HepG2 (cell line): ENCODE results near the gene OPN5. TPM values are rescaled to one million over a fixed set of nuclear protein-coding genes. Genes with fewer than 3 reads are reported as not detected.
A peak's percentile ranks its signal among the peaks of the same experiment; 100 is the strongest.

ENCODE experiments used
- ATAC-seq: fragments of 200-7000 bp; cut with Tn5 transposase; 3 replicates; pipeline ENCODE4 v1.9.1; 2020; ENCODE audit warnings: mild to moderate bottlenecking, moderate library complexity
- BruUV-seq: library from RNA; stranded (reverse); fragments of 400-500 nt; replicated peaks from 2 replicates; lab custom pipeline; 2021; lab: Mats Ljungman, UMichigan
- CTCF ChIA-PET: fragments of 300-600 bp; formaldehyde crosslinking; extraction: SDS; loops from one replicate; lab custom pipeline; 2021; ENCODE audit warnings: low total read pairs, inconsistent platforms, low intra/inter-chr PET ratio; lab: Yijun Ruan, JAX
- POLR2A ChIA-PET: fragments of 350-600 bp; sonication (Branson Sonifier 250); formaldehyde crosslinking; loops from one replicate; lab custom pipeline; 2020; ENCODE audit warnings: antibody characterized with exemption, inconsistent platforms; lab: Yijun Ruan, JAX
- DNase-seq: peaks from one replicate; pipeline ENCODE4 v3.0.0-alpha.2; 2015; ENCODE audit warnings: low spot score
- FAIRE-seq: peaks from 3 replicates; lab custom pipeline; 2011; peaks lifted over from hg19 to GRCh38; lab: Jason Lieb, UNC
- H2AFZ ChIP-seq: one replicate; pipeline ENCODE4 v1.6.1; 2011; ENCODE audit warnings: low read length, inconsistent platforms
- H3K27ac ChIP-seq: fragments of 300-600 bp; 3 replicates; pipeline ENCODE4 v1.8.0; 2011; ENCODE audit warnings: mixed run types, mild to moderate bottlenecking, mixed read lengths, low read length, inconsistent platforms; ENCODE audit not compliant: insufficient read depth; ENCODE audit errors: extremely low read length
- H3K27me3 ChIP-seq, 2 experiments: fragments of 200-600 bp in 1 of 2; 2 replicates in 1 of 2; 3 replicates in 1 of 2; pipeline versions ENCODE4 v1.6.0 to v1.8.0; 2011; ENCODE audit warnings: low read length in 2 of 2, mild to moderate bottlenecking in 2 of 2, moderate library complexity in 2 of 2, inconsistent platforms in 1 of 2; ENCODE audit not compliant: insufficient read depth in 2 of 2, control insufficient read depth in 1 of 2
- H3K36me3 ChIP-seq, 2 experiments: fragments of 200-600 bp in 1 of 2; replicated peaks in 1 of 2; 2 replicates in 1 of 2; 3 replicates in 1 of 2; pipeline versions ENCODE4 v1.5.1 to v1.8.0; 2011; ENCODE audit warnings: low read length in 2 of 2, inconsistent platforms in 1 of 2; ENCODE audit not compliant: insufficient read depth in 2 of 2, control insufficient read depth in 1 of 2
- H3K4me1 ChIP-seq: 2 replicates; pipeline ENCODE4 v1.5.1; 2012; ENCODE audit warnings: low read length, inconsistent platforms; ENCODE audit not compliant: insufficient read depth
- H3K4me2 ChIP-seq: 2 replicates; pipeline ENCODE4 v1.6.0; 2011; ENCODE audit warnings: low read depth, low read length, inconsistent platforms
- H3K4me3 ChIP-seq, 3 experiments: fragments of 200-600 bp in 1 of 3; sonication (generic), shearing (Covaris generic) in 1 of 3; replicated peaks in 1 of 3; 2 replicates each; pipeline ENCODE4 v1.5.1; 2011 to 2016; ENCODE audit warnings: low read length in 3 of 3, inconsistent platforms in 2 of 3, low read depth in 2 of 3, mild to moderate bottlenecking in 2 of 3, control low read depth in 1 of 3, mixed read lengths in 1 of 3; ENCODE audit not compliant: insufficient read depth in 1 of 3
- H3K79me2 ChIP-seq: one replicate; pipeline ENCODE4 v1.6.1; 2011; ENCODE audit warnings: low read length, inconsistent platforms; ENCODE audit not compliant: insufficient read depth
- H3K9ac ChIP-seq: 2 replicates; pipeline ENCODE4 v1.6.0; 2011; ENCODE audit warnings: mild to moderate bottlenecking, low read depth, low read length, inconsistent platforms; ENCODE audit not compliant: insufficient read depth
- H3K9me3 ChIP-seq: 2 replicates; pipeline ENCODE4 v1.5.1; 2012; ENCODE audit warnings: mild to moderate bottlenecking, low read length
- H4K20me1 ChIP-seq: 2 replicates; pipeline ENCODE4 v1.6.0; 2011; ENCODE audit warnings: inconsistent platforms, mild to moderate bottlenecking, low read length, moderate library complexity; ENCODE audit not compliant: insufficient read depth
- FOSL2 ChIP-seq: sonication (generic); formaldehyde crosslinking; IDR thresholded peaks from 2 replicates; pipeline ENCODE4 v1.4.0; 2020; ENCODE audit warnings: missing genetic modification reagents
- LCORL ChIP-seq, 2 experiments: fragments of 450-650 bp in 1 of 2; sonication (generic) in 1 of 2; formaldehyde crosslinking in 1 of 2; IDR thresholded peaks; 2 replicates each; pipeline versions ENCODE4 v1.5.0 to v1.6.1; 2017 to 2020; ENCODE audit warnings: antibody characterized with exemption in 1 of 2, missing genetic modification reagents in 1 of 2
- XRCC5 ChIP-seq: fragments of 200-400 bp; formaldehyde crosslinking; optimal IDR thresholded peaks from 2 replicates; pipeline ENCODE3; 2017; ENCODE audit warnings: mild to moderate bottlenecking, low read length
- ZBTB7A ChIP-seq: sonication (generic); formaldehyde crosslinking; IDR thresholded peaks from 2 replicates; pipeline ENCODE4 v1.8.0; 2022; ENCODE audit warnings: mild to moderate bottlenecking, missing genetic modification reagents
- ZNF292 ChIP-seq: sonication (generic); formaldehyde crosslinking; IDR thresholded peaks from 2 replicates; pipeline ENCODE4 v1.8.1; 2022; ENCODE audit warnings: mild to moderate bottlenecking, low read depth, missing genetic modification reagents, borderline replicate concordance
- WGBS: methylation state at CpG from one replicate; pipeline ENCODE4 v1.1.6; 2017; ENCODE audit warnings: low lambda C conversion rate; 5-methylcytosine and 5-hydroxymethylcytosine counted together
- in situ Hi-C: cut with HindIII; loops from 2 replicates; pipeline ENCODE4 v1.10.0; 2017; ENCODE audit warnings: low pct_unique_long_range_greater_than_20kb; ENCODE audit not compliant: extremely low pct_ligation_motif_present
- intact Hi-C: fragments of 100-400 bp; cut with micrococcal nuclease; formaldehyde crosslinking; loops from one replicate; pipeline ENCODE4 v1.10.0; 2022; ENCODE audit not compliant: unreplicated experiment
- polyA plus RNA-seq, 8 experiments: library from polyadenylated mRNA; depleted of rRNA in 3 of 8; stranded (reverse) in 7 of 8; unstranded in 1 of 8; fragments of >200 nt; fragmentation: Illumina TruSeq in 4 of 8; extraction: Trizol in 4 of 8; gene quantifications; 2 replicates each; pipeline versions ENCODE4 v1.2.1 to v1.2.3, GENCODE V29; 2011 to 2016; ENCODE audit warnings: low read depth in 4 of 8, missing spikeins in 1 of 8, mixed read lengths in 1 of 8; ENCODE audit not compliant: insufficient read depth in 1 of 8
- total RNA-seq, 5 experiments: library from RNA; depleted of rRNA; stranded (reverse); fragments of >200 nt; fragmentation: Illumina TruSeq; extraction: Trizol; gene quantifications; 2 replicates each; pipeline ENCODE4 v1.2.3, GENCODE V29; 2016; ENCODE audit warnings: low read depth in 1 of 5
- TF ChIP-seq, protein P1 (sequence below): sonication (generic); formaldehyde crosslinking; IDR thresholded peaks from 2 replicates; pipeline ENCODE4 v1.4.0; 2020; ENCODE audit warnings: missing genetic modification reagents, borderline replicate concordance
- TF ChIP-seq, protein P2 (sequence below): sonication (generic); formaldehyde crosslinking; IDR thresholded peaks from 2 replicates; pipeline ENCODE4 v1.9.0; 2022; ENCODE audit warnings: missing genetic modification reagents, mild to moderate bottlenecking, borderline replicate concordance

The OPN5 gene
- total and polyA plus RNA-seq, 2 of the 13 experiments (the other 11 are each of a cell fraction or from before 2014, with no cell fraction given) = not detected

DNA sequence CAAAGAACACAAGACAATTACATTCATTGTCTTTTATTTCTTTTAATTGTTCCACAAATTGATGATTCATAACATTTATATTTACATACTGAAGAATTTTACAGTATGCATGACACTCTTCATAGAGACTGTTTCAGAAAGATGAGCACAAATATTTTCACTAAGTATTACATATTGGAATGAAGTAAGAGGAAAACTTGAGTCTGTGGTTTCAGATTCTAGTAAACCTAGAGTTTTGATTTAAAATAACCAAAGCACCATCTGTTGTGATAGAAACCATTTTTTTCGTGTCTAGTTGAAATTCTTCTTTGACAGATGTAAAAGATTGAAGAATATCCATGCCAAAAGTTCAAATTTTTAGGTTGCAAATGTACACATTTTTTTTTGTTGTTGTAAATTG lies 32.1 kb upstream of the OPN5 start:
- no peak overlapping the region for H3K27ac ChIP-seq
- BruUV-seq = no TSS peak
- no peaks in the 10 kb centered on the region for H3K9me3 ChIP-seq
- H3K4me1 ChIP-seq = 0 out of 2 replicates have a peak, but pooled peaks cover 6% of the 10 kb centered on the region
- TF ChIP-seq ZNF292 (CRISPR knock-in tag) (no peak), ZBTB7A (CRISPR knock-in tag) (no peak), XRCC5 (no peak)
- TF ChIP-seq, protein P1, sequence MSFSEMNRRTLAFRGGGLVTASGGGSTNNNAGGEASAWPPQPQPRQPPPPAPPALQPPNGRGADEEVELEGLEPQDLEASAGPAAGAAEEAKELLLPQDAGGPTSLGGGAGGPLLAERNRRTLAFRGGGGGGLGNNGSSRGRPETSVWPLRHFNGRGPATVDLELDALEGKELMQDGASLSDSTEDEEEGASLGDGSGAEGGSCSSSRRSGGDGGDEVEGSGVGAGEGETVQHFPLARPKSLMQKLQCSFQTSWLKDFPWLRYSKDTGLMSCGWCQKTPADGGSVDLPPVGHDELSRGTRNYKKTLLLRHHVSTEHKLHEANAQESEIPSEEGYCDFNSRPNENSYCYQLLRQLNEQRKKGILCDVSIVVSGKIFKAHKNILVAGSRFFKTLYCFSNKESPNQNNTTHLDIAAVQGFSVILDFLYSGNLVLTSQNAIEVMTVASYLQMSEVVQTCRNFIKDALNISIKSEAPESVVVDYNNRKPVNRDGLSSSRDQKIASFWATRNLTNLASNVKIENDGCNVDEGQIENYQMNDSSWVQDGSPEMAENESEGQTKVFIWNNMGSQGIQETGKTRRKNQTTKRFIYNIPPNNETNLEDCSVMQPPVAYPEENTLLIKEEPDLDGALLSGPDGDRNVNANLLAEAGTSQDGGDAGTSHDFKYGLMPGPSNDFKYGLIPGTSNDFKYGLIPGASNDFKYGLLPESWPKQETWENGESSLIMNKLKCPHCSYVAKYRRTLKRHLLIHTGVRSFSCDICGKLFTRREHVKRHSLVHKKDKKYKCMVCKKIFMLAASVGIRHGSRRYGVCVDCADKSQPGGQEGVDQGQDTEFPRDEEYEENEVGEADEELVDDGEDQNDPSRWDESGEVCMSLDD (CRISPR knock-in tag) = no peak
- H3K27me3 ChIP-seq = no peaks in the 10 kb centered on the region
- H3K79me2 ChIP-seq = no peaks in the 10 kb centered on the region
- in situ Hi-C loops = no loop called here
- DNase-seq (no peak), ATAC-seq (no peak), FAIRE-seq (no peak)
- no peak overlapping the region for H2AFZ ChIP-seq
- H3K4me3 ChIP-seq = no peak overlapping the region
- no peak overlapping the region for H3K9ac ChIP-seq
- 0% methylated on average over 1 of the region's 1 CpG for WGBS
- intact Hi-C loops = no loop called here
- H3K36me3 ChIP-seq = no peaks in the 10 kb centered on the region
- H3K4me2 ChIP-seq = no peak overlapping the region
- ChIA-PET POLR2A (no interaction called here), CTCF (no interaction called here)
- no peaks in the 10 kb centered on the region for H4K20me1 ChIP-seq

DNA sequence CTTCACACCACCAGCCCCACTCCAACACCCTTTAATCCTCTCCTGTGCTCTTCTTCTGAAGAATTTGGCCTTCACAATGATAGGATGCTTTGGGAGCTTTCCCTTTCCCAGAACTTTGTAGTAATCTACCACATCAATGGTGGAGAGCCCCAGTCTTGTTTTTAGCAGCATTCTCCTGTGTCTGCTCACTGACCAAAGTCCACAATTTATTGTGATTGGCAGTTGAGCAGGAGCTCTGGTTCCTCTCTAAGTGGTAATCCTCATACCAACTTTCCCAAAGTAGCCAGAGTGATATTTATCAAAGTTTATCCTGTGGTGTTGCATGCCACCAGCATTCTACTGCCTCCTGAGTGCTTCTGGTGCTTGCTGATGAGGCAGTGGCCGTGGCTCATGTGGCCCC lies 29.0 kb upstream of the OPN5 start:
- H3K4me1 ChIP-seq = 0 out of 2 replicates have a peak, but pooled peaks cover 6% of the 10 kb centered on the region
- intact Hi-C loops = no loop called here
- no peak overlapping the region for H3K4me3 ChIP-seq
- TF ChIP-seq FOSL2 (CRISPR knock-in tag) (peak; percentile 45), LCORL (IDR thresholded peaks at IDR 0.05) (0 out of 2 replicates have a peak, but pooled peaks have one; percentile 14), LCORL (CRISPR knock-in tag; IDR thresholded peaks at IDR 0.05) (no peak)
- TF ChIP-seq, protein P2, sequence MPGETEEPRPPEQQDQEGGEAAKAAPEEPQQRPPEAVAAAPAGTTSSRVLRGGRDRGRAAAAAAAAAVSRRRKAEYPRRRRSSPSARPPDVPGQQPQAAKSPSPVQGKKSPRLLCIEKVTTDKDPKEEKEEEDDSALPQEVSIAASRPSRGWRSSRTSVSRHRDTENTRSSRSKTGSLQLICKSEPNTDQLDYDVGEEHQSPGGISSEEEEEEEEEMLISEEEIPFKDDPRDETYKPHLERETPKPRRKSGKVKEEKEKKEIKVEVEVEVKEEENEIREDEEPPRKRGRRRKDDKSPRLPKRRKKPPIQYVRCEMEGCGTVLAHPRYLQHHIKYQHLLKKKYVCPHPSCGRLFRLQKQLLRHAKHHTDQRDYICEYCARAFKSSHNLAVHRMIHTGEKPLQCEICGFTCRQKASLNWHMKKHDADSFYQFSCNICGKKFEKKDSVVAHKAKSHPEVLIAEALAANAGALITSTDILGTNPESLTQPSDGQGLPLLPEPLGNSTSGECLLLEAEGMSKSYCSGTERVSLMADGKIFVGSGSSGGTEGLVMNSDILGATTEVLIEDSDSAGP (CRISPR knock-in tag) = no peak
- no peak overlapping the region for H3K4me2 ChIP-seq
- H3K36me3 ChIP-seq = no peaks in the 10 kb centered on the region
- H3K27ac ChIP-seq = no peak overlapping the region
- ChIA-PET CTCF (no interaction called here), POLR2A (no interaction called here)
- H3K9me3 ChIP-seq = no peaks in the 10 kb centered on the region
- ATAC-seq = peak; percentile 72
- no peak overlapping the region for H2AFZ ChIP-seq
- no peaks in the 10 kb centered on the region for H3K79me2 ChIP-seq
- 0% methylated on average over 1 of the region's 1 CpG for WGBS
- FAIRE-seq = no peak
- peaks cover 0 to 4% of the 10 kb centered on the region in 2 experiments; a peak in 1 of 5 replicates for H3K27me3 ChIP-seq
- H3K9ac ChIP-seq = no peak overlapping the region
- no peaks in the 10 kb centered on the region for H4K20me1 ChIP-seq
- in situ Hi-C loops = no loop called here
- peak; percentile 64 for DNase-seq
- BruUV-seq = no TSS peak
